PC-9 (cell line): ENCODE data around the gene GAS7. TPM values are rescaled to one million over a fixed set of nuclear protein-coding genes. Genes with fewer than 3 reads are reported as not detected.

ENCODE experiments used
- BruUV-seq: library from RNA; stranded (reverse); fragments of 400-500 nt; replicated peaks from 2 replicates; lab custom pipeline; 2021; lab: Mats Ljungman, UMichigan
- CTCF ChIA-PET: fragments of 300-600 bp; sonication (Branson Sonifier 250); formaldehyde crosslinking; loops from one replicate; lab custom pipeline; 2022; ENCODE audit warnings: antibody characterized with exemption; lab: Charles Lee
- POLR2A ChIA-PET: fragments of 300-600 bp; sonication (Branson Sonifier 250); formaldehyde crosslinking; loops from one replicate; lab custom pipeline; 2022; ENCODE audit warnings: antibody characterized with exemption; ENCODE audit not compliant: unreplicated experiment; lab: Charles Lee
- DNase-seq, 2 experiments: peaks; one replicate each; pipeline versions ENCODE4 v3.0.0 to v3.0.0-alpha.2; 2015 to 2022; ENCODE audit warnings: mixed read lengths in 1 of 2
- H2AFZ ChIP-seq: fragments of 200-600 bp; sonication (generic); 2 replicates; pipeline ENCODE4 v1.8.1; 2017; ENCODE audit warnings: antibody characterized with exemption
- H3F3A ChIP-seq: fragments of 200-600 bp; sonication (generic); 2 replicates; pipeline ENCODE4 v1.8.1; 2017; ENCODE audit warnings: antibody characterized with exemption, mild to moderate bottlenecking, low read depth; ENCODE audit not compliant: insufficient read depth
- H3K27ac ChIP-seq: fragments of 200-600 bp; sonication (generic); 2 replicates; pipeline ENCODE4 v1.6.1; 2016; ENCODE audit warnings: mixed run types
- H3K27me3 ChIP-seq: fragments of 200-600 bp; sonication (generic); 2 replicates; pipeline ENCODE4 v1.6.1; 2016; ENCODE audit warnings: low read depth, mixed run types; ENCODE audit not compliant: insufficient read depth
- H3K36me3 ChIP-seq: fragments of 200-600 bp; sonication (generic); 2 replicates; pipeline ENCODE4 v1.6.1; 2016; ENCODE audit warnings: low read depth, mixed run types
- H3K4me1 ChIP-seq: fragments of 200-600 bp; sonication (generic); replicated peaks from 2 replicates; pipeline ENCODE4 v1.6.1; 2016; ENCODE audit warnings: mixed run types; ENCODE audit not compliant: insufficient read depth
- H3K4me2 ChIP-seq: fragments of 200-600 bp; sonication (generic); 2 replicates; pipeline ENCODE4 v1.6.1; 2017; ENCODE audit warnings: mixed run types
- H3K4me3 ChIP-seq: fragments of 200-600 bp; sonication (generic); 2 replicates; pipeline ENCODE4 v1.6.1; 2016; ENCODE audit warnings: mixed run types
- H3K79me2 ChIP-seq: fragments of 200-600 bp; sonication (generic); 2 replicates; pipeline ENCODE4 v1.6.1; 2017; ENCODE audit warnings: low read depth, mixed run types
- H3K9me2 ChIP-seq: fragments of 200-600 bp; sonication (generic); 2 replicates; pipeline ENCODE4 v1.8.1; 2017; ENCODE audit warnings: mild to moderate bottlenecking; ENCODE audit not compliant: insufficient read depth
- H3K9me3 ChIP-seq: fragments of 200-600 bp; sonication (generic); 2 replicates; pipeline ENCODE4 v1.8.1; 2016; ENCODE audit warnings: low read depth; ENCODE audit not compliant: insufficient read depth
- H4K20me1 ChIP-seq: fragments of 200-600 bp; sonication (generic); 2 replicates; pipeline ENCODE4 v1.8.1; 2017; ENCODE audit not compliant: insufficient read depth
- CTCF ChIP-seq: fragments of 200-600 bp; sonication (generic); conservative IDR thresholded peaks from 2 replicates; pipeline ENCODE4 v1.6.1; 2017; ENCODE audit warnings: mixed run types, antibody characterized with exemption, mild to moderate bottlenecking, moderate library complexity
- EZH2 ChIP-seq: fragments of 200-600 bp; sonication (generic); IDR thresholded peaks from 2 replicates; pipeline ENCODE4 v1.8.0; 2017; ENCODE audit warnings: antibody characterized with exemption, low read depth
- intact Hi-C: fragments of 100-400 bp; cut with micrococcal nuclease; formaldehyde crosslinking; loops from one replicate; pipeline ENCODE4 v1.10.0; 2022; ENCODE audit not compliant: unreplicated experiment
- total RNA-seq: library from RNA; stranded (reverse); gene quantifications from 2 replicates; pipeline ENCODE4 v1.2.3, GENCODE V29; 2021

The GAS7 gene
- total RNA-seq, 1 experiment from 2014 or later = not detected

- intact Hi-C loops = no loop called here
- H3F3A ChIP-seq = no peaks in the 10 kb centered on the region
- no peak overlapping the region for H3K27ac ChIP-seq
- no peaks in the 10 kb centered on the region for H3K36me3 ChIP-seq
- no TSS peak for BruUV-seq
- no peak for DNase-seq
- no peak for TF ChIP-seq CTCF
- no peak for TF ChIP-seq EZH2
- no peak overlapping the region for H2AFZ ChIP-seq
- H3K4me2 ChIP-seq = no peak overlapping the region
- H3K79me2 ChIP-seq = no peaks in the 10 kb centered on the region
- ChIA-PET POLR2A (interaction anchor here (0.5 kb wide), 1 partner anchor 504 kb away, joined by 3 read pairs; no protein-coding TSS in a partner anchor), CTCF (interaction anchor here (0.6 kb wide), 1 partner anchor 114 kb away, joined by 3 read pairs; no protein-coding TSS in a partner anchor)
- peaks cover 32% of the 10 kb centered on the region for H3K27me3 ChIP-seq
- H3K9me2 ChIP-seq = no peaks in the 10 kb centered on the region
- no peaks in the 10 kb centered on the region for H4K20me1 ChIP-seq
- no peaks in the 10 kb centered on the region for H3K9me3 ChIP-seq
- H3K4me1 ChIP-seq = no peaks in the 10 kb centered on the region
- H3K4me3 ChIP-seq = no peak overlapping the region
These were observed 14.2 kb downstream of the GAS7 start for GRCh38 chr17:10183931-10184930.

- Histone ChIP-seq H3F3A (no peaks in the 10 kb centered on the region), H3K4me1 (no peaks in the 10 kb centered on the region), H3K9me3 (no peaks in the 10 kb centered on the region), H3K79me2 (no peaks in the 10 kb centered on the region), H4K20me1 (no peaks in the 10 kb centered on the region), H3K36me3 (no peaks in the 10 kb centered on the region), H3K27me3 (peaks cover 29% of the 10 kb centered on the region), H3K4me2 (no peak overlapping the region), H2AFZ (no peak overlapping the region), H3K4me3 (no peak overlapping the region), H3K27ac (no peak overlapping the region), H3K9me2 (no peaks in the 10 kb centered on the region)
- POLR2A ChIA-PET = no interaction called here
- CTCF ChIA-PET = no interaction called here
- no peak for TF ChIP-seq EZH2
- TF ChIP-seq CTCF = no peak
- no TSS peak for BruUV-seq
- intact Hi-C loops = no loop called here
- DNase-seq = no peak
These were observed 15.6 kb downstream of the GAS7 start for GRCh38 chr17:10182785-10183184.

DNA sequence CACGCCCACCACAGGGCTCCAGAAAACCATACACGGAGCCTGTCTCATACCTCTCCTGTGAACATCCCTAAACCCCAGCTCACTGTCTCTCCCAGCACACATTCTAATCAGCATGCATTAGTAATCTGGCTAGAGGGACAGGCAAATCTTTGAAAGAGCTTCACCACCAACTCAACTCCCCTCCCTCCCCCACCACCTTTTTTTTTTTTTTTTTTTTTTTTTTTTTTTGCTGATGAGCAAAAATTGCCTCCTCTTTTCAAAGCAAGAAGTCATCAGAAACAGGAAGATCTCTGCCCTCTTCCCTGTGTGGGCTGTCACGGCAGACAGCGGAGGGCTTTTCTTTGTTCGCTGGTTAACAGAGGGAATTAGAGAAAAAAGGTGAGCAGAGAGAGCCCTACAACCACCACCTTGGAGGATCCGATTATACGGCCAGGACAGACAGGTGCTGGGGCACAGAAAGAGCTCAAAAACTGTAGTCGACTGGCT lies 19.9 kb downstream of the GAS7 start:
- no peaks in the 10 kb centered on the region for H3K79me2 ChIP-seq
- no peaks in the 10 kb centered on the region for H3K36me3 ChIP-seq
- TF ChIP-seq EZH2 (no peak), CTCF (no peak)
- no peak overlapping the region for H3K4me3 ChIP-seq
- ChIA-PET CTCF (no interaction called here), POLR2A (no interaction called here)
- H3K4me1 ChIP-seq = no peaks in the 10 kb centered on the region
- H4K20me1 ChIP-seq = no peaks in the 10 kb centered on the region
- intact Hi-C loops = no loop called here
- no TSS peak for BruUV-seq
- H3K9me2 ChIP-seq = no peaks in the 10 kb centered on the region
- peaks cover 37% of the 10 kb centered on the region for H3K27me3 ChIP-seq
- no peak overlapping the region for H3K4me2 ChIP-seq
- no peak overlapping the region for H2AFZ ChIP-seq
- DNase-seq = no peak
- H3K27ac ChIP-seq = no peak overlapping the region
- H3F3A ChIP-seq = no peaks in the 10 kb centered on the region
- no peaks in the 10 kb centered on the region for H3K9me3 ChIP-seq
